Thoracic aorta (tissue), 2 donors: ENCODE measurements around the gene SH3RF1. TPM values are rescaled to one million over a fixed set of nuclear protein-coding genes. Genes with fewer than 3 reads are reported as not detected.

Source experiments
- ATAC-seq: fragments of 150-250 bp; one replicate; pipeline ENCODE4 v1.8.0; 2017; ENCODE audit warnings: low read depth; ENCODE audit not compliant: insufficient number of reproducible peaks, low FRiP score
- DNase-seq: peaks from one replicate; pipeline ENCODE4 v3.0.0-alpha.2; 2020; ENCODE audit warnings: low spot score
- H3K27ac ChIP-seq, 2 donors: fragments of 200-600 bp; sonication (generic); 1 replicate in 1 of 2; 2 replicates in 1 of 2; pipeline ENCODE4 v1.5.1; 2016; ENCODE audit warnings: mild to moderate bottlenecking in 2 of 2, moderate library complexity in 2 of 2
- H3K27me3 ChIP-seq: fragments of 200-600 bp; sonication (generic); replicated peaks from 2 replicates; pipeline ENCODE4 v1.6.0; 2016; ENCODE audit warnings: mild to moderate bottlenecking; ENCODE audit not compliant: insufficient read depth
- H3K36me3 ChIP-seq: fragments of 200-600 bp; sonication (generic); one replicate; pipeline ENCODE4 v1.5.1; 2016
- H3K4me1 ChIP-seq, 2 donors: fragments of 200-600 bp; sonication (generic); 1 replicate in 1 of 2; 2 replicates in 1 of 2; pipeline versions ENCODE4 v1.5.1 to v1.6.0; 2016; ENCODE audit warnings: low read depth in 2 of 2, mild to moderate bottlenecking in 1 of 2; ENCODE audit not compliant: control insufficient read depth in 1 of 2
- H3K4me3 ChIP-seq: fragments of 200-600 bp; sonication (generic); 2 replicates; pipeline ENCODE4 v1.5.1; 2016; ENCODE audit warnings: mild to moderate bottlenecking
- H3K9me3 ChIP-seq: fragments of 200-600 bp; sonication (generic); 2 replicates; pipeline ENCODE4 v1.5.1; 2016
- CTCF ChIP-seq: fragments of 200-600 bp; sonication (generic); IDR thresholded peaks from one replicate; pipeline ENCODE4 v1.5.1; 2019; ENCODE audit warnings: antibody characterized with exemption
- total RNA-seq, 2 donors: library from RNA; depleted of rRNA; stranded (reverse); fragments of >200 nt; gene quantifications; one replicate each; pipeline versions ENCODE4 v1.1.0 to v1.2.3, GENCODE V29; 2016

SH3RF1 gene
- total RNA-seq, 2 donors from 2014 or later, result 21.9 to 24.6 TPM

GRCh38 chr4:169098532-169098931, 172.2 kb downstream of the SH3RF1 start:
- no peak for DNase-seq
- Histone ChIP-seq H3K27ac (peak overlapping the region; percentile 9 to 78), H3K4me1 (peaks cover 18 to 46% of the 10 kb centered on the region in 2 donors), H3K4me3 (no peak overlapping the region), H3K27me3 (no peaks in the 10 kb centered on the region), H3K9me3 (no peaks in the 10 kb centered on the region), H3K36me3 (no peaks in the 10 kb centered on the region)
- no peak for ATAC-seq
- TF ChIP-seq CTCF, result no peak

- Histone ChIP-seq H3K27ac (peak overlapping the region; percentile 9 to 78), H3K36me3 (no peaks in the 10 kb centered on the region), H3K4me3 (no peak overlapping the region), H3K27me3 (no peaks in the 10 kb centered on the region), H3K4me1 (peaks cover 18 to 50% of the 10 kb centered on the region in 2 donors), H3K9me3 (no peaks in the 10 kb centered on the region)
- DNase-seq (no peak), ATAC-seq (no peak)
- TF ChIP-seq CTCF, result no peak
These were observed 172.7 kb downstream of the SH3RF1 start for GRCh38 chr4:169098054-169098497.

DNA sequence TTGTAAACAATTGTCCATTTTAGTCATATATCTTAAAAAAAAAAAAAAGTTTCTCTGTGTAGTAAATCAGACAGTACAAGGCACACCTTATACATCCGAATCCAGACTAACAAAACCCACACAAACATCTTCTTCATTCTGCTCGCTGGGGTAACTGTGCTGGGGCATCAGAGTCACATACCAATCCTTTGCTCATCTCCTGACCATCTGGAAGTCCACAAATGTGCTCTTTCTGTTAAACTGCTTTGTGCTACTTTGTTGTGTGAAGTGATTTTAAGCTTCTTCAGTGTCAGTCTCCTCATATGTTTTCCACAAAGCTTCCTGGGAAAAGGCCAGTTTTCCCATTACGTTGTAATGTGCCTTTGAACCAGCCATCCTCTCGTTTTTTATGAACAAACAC, 174.5 kb downstream of the SH3RF1 start:
- ATAC-seq, result no peak
- TF ChIP-seq CTCF, result no peak
- Histone ChIP-seq H3K36me3 (no peaks in the 10 kb centered on the region), H3K9me3 (no peaks in the 10 kb centered on the region), H3K4me1 (peaks cover 18 to 45% of the 10 kb centered on the region in 2 donors), H3K27me3 (no peaks in the 10 kb centered on the region), H3K4me3 (no peak overlapping the region), H3K27ac (peak overlapping the region in 1 of 2 donors; percentile 11)
- no peak for DNase-seq

GRCh38 chr4:169094656-169095231, 176.0 kb downstream of the SH3RF1 start:
- no peaks in the 10 kb centered on the region for H3K36me3 ChIP-seq
- no peak for DNase-seq
- no peak overlapping the region for H3K27ac ChIP-seq
- no peak for TF ChIP-seq CTCF
- no peaks in the 10 kb centered on the region for H3K27me3 ChIP-seq
- H3K9me3 ChIP-seq, result peaks cover 8% of the 10 kb centered on the region
- H3K4me3 ChIP-seq, result no peak overlapping the region
- ATAC-seq, result no peak
- H3K4me1 ChIP-seq, result peaks cover 13 to 31% of the 10 kb centered on the region in 2 donors

DNA sequence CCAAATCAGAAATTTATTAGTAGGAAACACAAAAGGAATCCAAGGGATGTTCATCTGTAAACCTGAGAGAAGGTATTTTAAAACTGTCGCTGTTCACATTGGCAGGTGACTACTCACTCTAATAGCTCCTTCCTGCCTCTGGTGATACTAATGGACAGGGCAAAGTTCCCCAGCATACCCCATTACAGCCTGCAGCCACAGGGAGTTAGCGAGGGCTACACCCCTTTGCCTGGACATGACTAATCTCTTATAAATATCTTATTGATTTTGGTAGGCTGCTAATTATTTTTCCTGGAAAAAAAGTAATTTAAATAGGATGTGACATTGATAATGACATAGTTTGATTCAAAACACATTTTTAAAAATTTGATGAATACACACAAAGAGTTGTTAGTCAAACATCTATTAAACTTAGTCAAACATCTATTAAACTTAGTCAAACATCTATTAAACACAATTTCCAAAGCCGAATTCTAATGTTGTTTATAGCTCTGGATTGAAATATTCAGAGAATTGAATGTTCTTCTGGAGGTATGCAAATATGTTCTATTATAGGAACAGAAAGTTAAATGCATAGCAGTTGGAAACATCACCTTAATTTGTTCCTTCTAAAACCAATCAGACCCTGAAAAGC, 177.8 kb downstream of the SH3RF1 start:
- no peaks in the 10 kb centered on the region for H3K27me3 ChIP-seq
- no peak overlapping the region for H3K4me3 ChIP-seq
- peaks cover 8% of the 10 kb centered on the region for H3K9me3 ChIP-seq

More for the DNA sequence above, 177.8 kb downstream of the SH3RF1 start:
- ATAC-seq (no peak), DNase-seq (no peak)
- TF ChIP-seq CTCF, result no peak
- Histone ChIP-seq H3K36me3 (no peaks in the 10 kb centered on the region), H3K27ac (no peak overlapping the region), H3K4me1 (peaks cover 0 to 14% of the 10 kb centered on the region in 2 donors)
